GM19240 (cell line): ENCODE measurements around the gene PTGIR.
"Not testable (repeated sequence)": the region's sequence is repeated elsewhere in the genome, so short reads cannot be mapped to it uniquely, and the experiment has no call there.

ENCODE experiments used
- DNase-seq: peaks from one replicate; pipeline ENCODE4 v3.0.0; 2011; ENCODE audit warnings: low spot score; ENCODE audit not compliant: insufficient read length

Gene PTGIR

GRCh38 chr19:46639358-46640182 is 14.7 kb upstream of the PTGIR start:
- DNase-seq: no peak

GRCh38 chr19:46637224-46637623 is 12.3 kb upstream of the PTGIR start:
- no peak for DNase-seq

GRCh38 chr19:46635920-46636761 is 11.3 kb upstream of the PTGIR start, which contains the start of gene GNG8:
Gene GNG8, minus strand, starts transcription at chr19:46636202. Its CDS starts 1,520 bp downstream, at chr19:46634682.
- DNase-seq: no peak

- no peak for DNase-seq
These were observed 9.8 kb upstream of the PTGIR start for GRCh38 chr19:46634656-46635218.

GRCh38 chr19:46634045-46634655 is 9.3 kb upstream of the PTGIR start:
- DNase-seq: peak; percentile 86

GRCh38 chr19:46633130-46633529 is 8.2 kb upstream of the PTGIR start:
- DNase-seq: no peak

GRCh38 chr19:46631481-46631880 is 6.6 kb upstream of the PTGIR start:
- no peak for DNase-seq

GRCh38 chr19:46630586-46631205 is 5.8 kb upstream of the PTGIR start:
- no peak for DNase-seq

GRCh38 chr19:46629546-46630025 is 4.7 kb upstream of the PTGIR start:
- DNase-seq: no peak

GRCh38 chr19:46628970-46629369 is 4.1 kb upstream of the PTGIR start:
- not testable (repeated sequence) for DNase-seq

- no peak for DNase-seq
These were observed 1.6 kb upstream of the PTGIR start for GRCh38 chr19:46626446-46626845.

GRCh38 chr19:46625731-46626130 is 842 bp upstream of the PTGIR start:
- DNase-seq: no peak

GRCh38 chr19:46623915-46624502 is 880 bp downstream of the PTGIR start:
- DNase-seq: no peak

GRCh38 chr19:46622118-46622446 is 2.8 kb downstream of the PTGIR start:
- no peak for DNase-seq

- DNase-seq: no peak
These were observed 3.4 kb downstream of the PTGIR start for GRCh38 chr19:46621191-46622117.

GRCh38 chr19:46620716-46621115 is 4.2 kb downstream of the PTGIR start:
- no peak for DNase-seq

- DNase-seq: no peak
These were observed 4.6 kb downstream of the PTGIR start for GRCh38 chr19:46620267-46620666.

GRCh38 chr19:46618670-46619231 is 6.1 kb downstream of the PTGIR start:
- DNase-seq: no peak

- DNase-seq: no peak
These were observed 7.3 kb downstream of the PTGIR start for GRCh38 chr19:46617601-46618000.
